Measurements from ENCODE around the gene PLA2G2F.

The PLA2G2F gene, protein sequence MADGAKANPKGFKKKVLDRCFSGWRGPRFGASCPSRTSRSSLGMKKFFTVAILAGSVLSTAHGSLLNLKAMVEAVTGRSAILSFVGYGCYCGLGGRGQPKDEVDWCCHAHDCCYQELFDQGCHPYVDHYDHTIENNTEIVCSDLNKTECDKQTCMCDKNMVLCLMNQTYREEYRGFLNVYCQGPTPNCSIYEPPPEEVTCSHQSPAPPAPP

DNA sequence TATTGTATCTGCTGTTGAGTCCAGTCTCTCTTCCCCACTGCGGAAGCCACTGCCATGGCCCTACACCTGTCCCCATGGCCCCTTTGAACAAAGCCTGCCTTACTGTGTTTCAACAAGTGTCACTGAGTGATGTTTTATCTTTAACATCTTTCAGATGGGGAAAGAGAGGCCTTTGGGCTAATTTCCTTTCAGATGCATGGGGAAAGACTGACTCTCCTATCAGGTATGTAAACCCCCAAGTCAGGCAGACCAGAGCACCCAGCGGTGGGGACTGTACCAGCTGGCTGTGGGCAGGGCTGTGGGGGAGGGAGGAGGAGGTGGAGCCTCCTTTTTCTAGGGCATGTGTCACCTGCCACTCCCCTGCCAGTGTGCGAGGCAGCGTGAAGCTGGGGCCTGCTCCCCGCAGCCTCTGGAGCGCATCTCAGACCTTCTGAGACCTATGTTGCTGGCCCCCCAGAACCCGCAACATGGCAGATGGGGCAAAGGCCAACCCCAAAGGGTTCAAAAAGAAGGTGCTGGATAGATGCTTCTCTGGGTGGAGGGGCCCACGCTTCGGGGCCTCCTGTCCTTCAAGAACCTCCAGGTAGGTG, at the start of gene PLA2G2F:
TSS of gene PLA2G2F (plus strand) at position 363 of the 590 bp plus-strand sequence. CDS start at position 468, 105 bp downstream.
- TF ChIP-seq, protein P1, sequence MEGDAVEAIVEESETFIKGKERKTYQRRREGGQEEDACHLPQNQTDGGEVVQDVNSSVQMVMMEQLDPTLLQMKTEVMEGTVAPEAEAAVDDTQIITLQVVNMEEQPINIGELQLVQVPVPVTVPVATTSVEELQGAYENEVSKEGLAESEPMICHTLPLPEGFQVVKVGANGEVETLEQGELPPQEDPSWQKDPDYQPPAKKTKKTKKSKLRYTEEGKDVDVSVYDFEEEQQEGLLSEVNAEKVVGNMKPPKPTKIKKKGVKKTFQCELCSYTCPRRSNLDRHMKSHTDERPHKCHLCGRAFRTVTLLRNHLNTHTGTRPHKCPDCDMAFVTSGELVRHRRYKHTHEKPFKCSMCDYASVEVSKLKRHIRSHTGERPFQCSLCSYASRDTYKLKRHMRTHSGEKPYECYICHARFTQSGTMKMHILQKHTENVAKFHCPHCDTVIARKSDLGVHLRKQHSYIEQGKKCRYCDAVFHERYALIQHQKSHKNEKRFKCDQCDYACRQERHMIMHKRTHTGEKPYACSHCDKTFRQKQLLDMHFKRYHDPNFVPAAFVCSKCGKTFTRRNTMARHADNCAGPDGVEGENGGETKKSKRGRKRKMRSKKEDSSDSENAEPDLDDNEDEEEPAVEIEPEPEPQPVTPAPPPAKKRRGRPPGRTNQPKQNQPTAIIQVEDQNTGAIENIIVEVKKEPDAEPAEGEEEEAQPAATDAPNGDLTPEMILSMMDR (IDR thresholded peaks at IDR 0.05; ENCODE audit: insufficient read depth, low read depth, low read length, missing control alignments): no peak
- H3K4me3 ChIP-seq (ENCODE audit: low read length): no peak within 1 kb of the TSS
- no peak for DNase-seq (ENCODE audit: low read depth)

DNA sequence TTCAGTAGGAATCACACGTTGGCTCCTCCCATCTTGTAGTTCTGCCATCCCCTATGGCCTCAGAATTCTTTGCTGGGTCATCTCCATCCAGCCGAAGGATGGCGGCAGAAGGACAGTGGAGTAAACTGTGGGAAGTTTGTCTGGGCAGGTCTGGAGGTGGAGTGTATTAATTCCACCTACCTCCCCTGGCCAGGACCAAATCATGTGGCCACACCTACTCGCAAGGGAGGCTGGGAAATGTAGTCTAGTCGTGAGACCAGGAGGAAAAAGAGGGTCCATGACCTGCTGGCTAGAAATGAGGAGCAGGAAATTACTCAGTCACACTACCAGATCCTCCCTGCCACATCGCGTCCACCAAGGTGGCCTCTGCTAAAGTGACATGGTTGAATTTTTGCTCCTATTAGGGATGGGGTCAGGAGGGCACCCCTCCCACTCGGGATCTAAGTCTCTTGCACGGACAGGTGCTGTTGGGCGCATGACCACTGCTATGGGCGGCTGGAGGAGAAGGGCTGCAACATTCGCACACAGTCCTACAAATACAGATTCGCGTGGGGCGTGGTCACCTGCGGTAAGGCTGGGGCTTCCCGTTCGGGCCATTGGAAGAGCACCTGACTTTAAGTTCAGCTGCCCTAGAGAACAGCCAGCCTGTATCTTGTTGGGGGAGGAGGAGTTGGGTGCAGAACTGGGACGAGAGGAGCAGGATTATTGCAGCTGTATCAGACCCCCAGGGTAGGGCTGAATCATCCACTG, 49.6 kb upstream of the PLA2G2F start:
- H3K4me3 ChIP-seq (ENCODE audit: low read length): no peak overlapping the region
- TF ChIP-seq, protein P1 (IDR thresholded peaks at IDR 0.05; ENCODE audit: insufficient read depth, low read depth, low read length, missing control alignments): no peak
- DNase-seq (ENCODE audit: low read depth): no peak

DNA sequence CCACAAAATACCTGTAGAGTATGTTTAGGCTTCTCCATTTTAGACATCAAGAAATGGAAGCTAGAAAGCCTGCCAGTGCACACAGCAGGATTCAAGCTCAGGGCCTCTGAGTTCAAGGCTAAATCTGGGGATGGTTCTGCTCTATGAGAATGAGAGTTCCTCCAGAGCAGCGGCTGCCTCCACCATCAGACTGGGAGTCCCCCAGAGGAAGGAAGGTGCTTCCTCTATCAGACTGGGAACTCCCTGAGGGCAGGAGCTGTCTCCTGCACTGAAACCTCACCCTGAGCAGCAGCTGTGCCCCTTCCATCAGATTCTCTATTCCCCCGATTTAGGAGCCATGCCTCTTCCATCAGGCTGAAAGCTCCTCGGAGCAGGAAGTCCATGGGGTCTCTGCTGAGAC, 49.0 kb upstream of the PLA2G2F start:
- H3K4me3 ChIP-seq (ENCODE audit: low read length): no peak overlapping the region
- no peak for DNase-seq (ENCODE audit: low read depth)
- TF ChIP-seq, protein P1 (IDR thresholded peaks at IDR 0.05; ENCODE audit: insufficient read depth, low read depth, low read length, missing control alignments): no peak

DNA sequence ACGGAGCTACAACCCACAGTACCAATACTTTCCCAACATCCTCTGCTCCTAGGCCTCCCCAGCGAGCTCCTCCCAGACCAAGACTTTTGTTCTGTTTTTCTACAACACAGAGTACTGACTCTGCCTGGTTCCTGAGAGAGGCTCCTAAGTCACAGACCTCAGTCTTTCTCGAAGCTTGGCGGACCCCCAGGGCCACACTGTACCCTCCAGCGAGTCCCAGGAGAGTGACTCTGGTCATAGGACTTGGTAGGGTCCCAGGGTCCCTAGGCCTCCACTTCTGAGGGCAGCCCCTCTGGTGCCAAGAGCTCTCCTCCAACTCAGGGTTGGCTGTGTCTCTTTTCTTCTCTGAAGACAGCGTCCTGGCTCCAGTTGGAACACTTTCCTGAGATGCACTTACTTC, 48.5 kb upstream of the PLA2G2F start:
- TF ChIP-seq, protein P1 (IDR thresholded peaks at IDR 0.05; ENCODE audit: insufficient read depth, low read depth, low read length, missing control alignments): no peak
- no peak overlapping the region for H3K4me3 ChIP-seq (ENCODE audit: low read length)
- no peak for DNase-seq (ENCODE audit: low read depth)

DNA sequence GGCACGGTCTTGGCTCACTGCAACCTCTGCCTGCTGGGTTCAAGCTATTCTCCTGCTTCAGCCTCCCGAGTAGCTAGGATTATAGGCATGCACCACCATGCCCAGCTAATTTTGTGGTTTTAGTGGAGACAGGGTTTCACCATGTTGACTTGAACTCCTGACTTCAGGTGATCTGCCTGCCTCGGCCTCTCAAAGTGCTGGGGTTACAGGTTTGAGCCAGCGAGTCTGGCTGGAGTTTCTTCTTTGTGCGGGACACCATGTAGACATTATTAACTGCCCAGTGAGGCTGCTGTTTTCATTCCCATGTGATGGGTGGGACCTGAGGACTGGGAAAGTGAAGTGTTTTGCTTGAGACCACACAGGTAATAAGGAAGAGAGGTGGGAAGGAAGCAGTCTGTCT, 45.8 kb upstream of the PLA2G2F start:
- no peak for DNase-seq (ENCODE audit: low read depth)
- TF ChIP-seq, protein P1 (IDR thresholded peaks at IDR 0.05; ENCODE audit: insufficient read depth, low read depth, low read length, missing control alignments): no peak
- no peak overlapping the region for H3K4me3 ChIP-seq (ENCODE audit: low read length)

DNA sequence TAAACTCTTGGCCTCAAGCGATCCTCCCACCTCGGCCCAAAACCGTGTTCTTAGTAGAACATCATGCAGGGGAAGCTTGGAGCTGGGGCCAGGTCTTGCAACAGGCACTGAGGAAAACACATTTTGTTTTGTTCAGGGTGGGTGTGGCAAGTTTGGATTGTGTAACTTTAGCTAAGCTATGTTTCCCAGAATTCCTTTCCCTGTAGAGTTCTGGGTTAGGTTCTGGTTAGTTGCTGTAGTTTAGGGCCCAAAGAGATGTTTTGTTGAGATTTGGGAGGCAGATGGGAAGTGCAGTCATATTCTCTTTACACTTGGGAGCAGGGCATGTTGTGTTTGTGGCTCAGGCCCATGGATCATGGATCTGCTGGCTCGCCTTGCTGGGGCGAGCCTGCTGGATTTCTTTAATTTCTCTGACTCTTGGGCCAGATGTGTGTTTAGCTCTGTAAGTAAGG, 45.2 kb upstream of the PLA2G2F start:
- peak; percentile 11 for DNase-seq (ENCODE audit: low read depth)
- no peak overlapping the region for H3K4me3 ChIP-seq (ENCODE audit: low read length)
- TF ChIP-seq, protein P1 (IDR thresholded peaks at IDR 0.05; ENCODE audit: insufficient read depth, low read depth, low read length, missing control alignments): no peak

Measured in epithelial cell of esophagus (primary cell).